ENCODE results near the gene SIX1.

The SIX1 gene

DNA sequence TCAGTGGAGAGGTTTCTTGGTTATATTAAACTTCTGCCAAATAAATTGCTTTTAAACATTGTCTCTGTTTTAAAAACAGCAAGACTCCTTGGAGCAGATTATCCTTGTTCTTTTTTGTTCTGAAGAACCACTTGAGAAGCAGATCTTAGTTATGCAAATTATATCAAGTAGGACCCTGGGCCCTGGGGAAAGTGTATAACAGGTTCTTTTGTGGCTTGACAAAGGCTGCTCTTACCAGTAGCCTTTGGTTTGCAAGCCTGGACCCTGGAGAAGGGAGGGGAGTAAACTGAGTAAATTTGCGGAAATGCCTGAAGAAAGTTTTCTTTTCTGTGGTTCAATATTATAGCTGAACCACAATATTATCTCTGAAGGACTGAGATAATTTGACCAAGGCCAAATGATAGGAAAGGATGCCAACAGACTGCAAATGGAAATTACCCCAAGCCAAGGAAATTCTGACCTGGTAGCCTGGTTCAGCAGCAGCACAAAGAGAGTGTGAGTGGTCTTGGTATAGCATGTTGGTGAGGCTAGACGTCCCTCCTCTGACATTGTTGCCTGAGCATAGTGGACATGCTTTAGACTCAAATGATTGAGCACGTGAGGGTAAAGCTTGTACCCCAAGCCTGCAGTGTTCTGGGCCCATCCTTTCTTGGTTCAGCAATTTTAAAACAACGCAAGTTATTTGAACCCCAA lies 30.4 kb upstream of the SIX1 start:
- H3K27me3 ChIP-seq (ENCODE audit: low read length): no peaks in the 10 kb centered on the region
- no peak overlapping the region for H3K27ac ChIP-seq (ENCODE audit: low read depth, low read length)
- no peaks in the 10 kb centered on the region for H3K9me3 ChIP-seq (ENCODE audit: insufficient read depth, low read length)
- TF ChIP-seq EZH2phosphoT487 (conservative IDR thresholded peaks at IDR 0.05; ENCODE audit: low read length): no peak
- TF ChIP-seq, protein P1, sequence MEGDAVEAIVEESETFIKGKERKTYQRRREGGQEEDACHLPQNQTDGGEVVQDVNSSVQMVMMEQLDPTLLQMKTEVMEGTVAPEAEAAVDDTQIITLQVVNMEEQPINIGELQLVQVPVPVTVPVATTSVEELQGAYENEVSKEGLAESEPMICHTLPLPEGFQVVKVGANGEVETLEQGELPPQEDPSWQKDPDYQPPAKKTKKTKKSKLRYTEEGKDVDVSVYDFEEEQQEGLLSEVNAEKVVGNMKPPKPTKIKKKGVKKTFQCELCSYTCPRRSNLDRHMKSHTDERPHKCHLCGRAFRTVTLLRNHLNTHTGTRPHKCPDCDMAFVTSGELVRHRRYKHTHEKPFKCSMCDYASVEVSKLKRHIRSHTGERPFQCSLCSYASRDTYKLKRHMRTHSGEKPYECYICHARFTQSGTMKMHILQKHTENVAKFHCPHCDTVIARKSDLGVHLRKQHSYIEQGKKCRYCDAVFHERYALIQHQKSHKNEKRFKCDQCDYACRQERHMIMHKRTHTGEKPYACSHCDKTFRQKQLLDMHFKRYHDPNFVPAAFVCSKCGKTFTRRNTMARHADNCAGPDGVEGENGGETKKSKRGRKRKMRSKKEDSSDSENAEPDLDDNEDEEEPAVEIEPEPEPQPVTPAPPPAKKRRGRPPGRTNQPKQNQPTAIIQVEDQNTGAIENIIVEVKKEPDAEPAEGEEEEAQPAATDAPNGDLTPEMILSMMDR (IDR thresholded peaks at IDR 0.05; ENCODE audit: insufficient read depth, low read length, poor library complexity, severe bottlenecking): no peak
- H3K4me2 ChIP-seq (ENCODE audit: low read depth, low read length, poor library complexity, severe bottlenecking): no peak overlapping the region
- H3K79me2 ChIP-seq (ENCODE audit: insufficient read depth, low read length): no peaks in the 10 kb centered on the region
- no peaks in the 10 kb centered on the region for H3K36me3 ChIP-seq (ENCODE audit: low read length)
- no peaks in the 10 kb centered on the region for H4K20me1 ChIP-seq (ENCODE audit: low read depth, low read length)
- H3K4me3 ChIP-seq (ENCODE audit: insufficient read depth, low read length, poor library complexity, severe bottlenecking): no peak overlapping the region
- no peak overlapping the region for H2AFZ ChIP-seq (ENCODE audit: low read depth, low read length, severe bottlenecking)
- no peaks in the 10 kb centered on the region for H3K9me2 ChIP-seq (replicated peaks; ENCODE audit: insufficient read depth, low read length)
- H3K9ac ChIP-seq (ENCODE audit: low read length): no peak overlapping the region
- no peaks in the 10 kb centered on the region for H3F3A ChIP-seq (ENCODE audit: insufficient read depth)

DNA sequence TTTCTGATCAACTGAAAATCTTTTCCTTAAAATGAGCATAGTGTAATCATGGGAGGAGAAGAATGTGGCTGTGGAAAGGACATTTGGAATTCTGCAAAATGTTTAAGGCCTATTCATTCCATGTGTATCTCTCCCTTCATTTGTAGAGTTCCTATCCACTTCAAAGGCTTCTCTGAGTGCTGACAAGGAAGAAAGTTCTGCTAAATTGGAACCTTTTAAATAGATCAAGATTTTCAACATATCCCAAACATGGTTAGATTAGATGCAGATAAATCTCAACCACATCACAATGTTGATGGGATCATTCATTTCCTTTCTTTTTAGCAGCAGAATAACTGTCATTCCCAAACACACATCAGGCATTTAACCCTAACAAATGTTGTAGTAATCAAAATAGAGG lies 28.4 kb upstream of the SIX1 start:
- Histone ChIP-seq H3K27ac (ENCODE audit: low read depth, low read length) (no peak overlapping the region), H3F3A (ENCODE audit: insufficient read depth) (no peaks in the 10 kb centered on the region), H3K36me3 (ENCODE audit: low read length) (no peaks in the 10 kb centered on the region), H3K4me2 (ENCODE audit: low read depth, low read length, poor library complexity, severe bottlenecking) (no peak overlapping the region), H3K79me2 (ENCODE audit: insufficient read depth, low read length) (no peaks in the 10 kb centered on the region), H3K9ac (ENCODE audit: low read length) (no peak overlapping the region), H3K9me2 (replicated peaks; ENCODE audit: insufficient read depth, low read length) (no peaks in the 10 kb centered on the region), H3K27me3 (ENCODE audit: low read length) (no peaks in the 10 kb centered on the region), H4K20me1 (ENCODE audit: low read depth, low read length) (no peaks in the 10 kb centered on the region), H2AFZ (ENCODE audit: low read depth, low read length, severe bottlenecking) (no peak overlapping the region), H3K9me3 (ENCODE audit: insufficient read depth, low read length) (no peaks in the 10 kb centered on the region), H3K4me3 (ENCODE audit: insufficient read depth, low read length, poor library complexity, severe bottlenecking) (no peak overlapping the region)
- TF ChIP-seq, protein P1 (IDR thresholded peaks at IDR 0.05; ENCODE audit: insufficient read depth, low read length, poor library complexity, severe bottlenecking): no peak
- no peak for TF ChIP-seq EZH2phosphoT487 (conservative IDR thresholded peaks at IDR 0.05; ENCODE audit: low read length)

DNA sequence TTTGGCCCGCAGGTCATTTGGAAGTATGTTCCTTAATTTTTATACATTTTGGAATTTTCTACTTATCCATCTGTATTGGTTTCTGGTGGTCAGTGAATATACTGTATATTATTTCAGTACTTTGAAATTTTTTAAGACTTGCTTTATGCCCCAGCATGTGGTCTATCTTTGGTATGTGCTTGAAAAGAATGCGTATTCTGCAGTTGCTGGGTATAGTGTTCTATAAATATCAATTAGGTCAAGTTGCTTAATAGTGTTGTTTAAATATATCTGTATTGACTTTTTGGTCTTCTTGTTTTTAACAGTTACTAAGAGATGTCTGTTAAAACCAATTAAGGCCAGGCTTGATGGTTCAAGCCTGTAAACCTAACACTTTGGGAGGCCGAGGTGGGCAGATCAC lies 21.7 kb upstream of the SIX1 start:
- no peaks in the 10 kb centered on the region for H3K9me2 ChIP-seq (replicated peaks; ENCODE audit: insufficient read depth, low read length)

More for the DNA sequence above, 21.7 kb upstream of the SIX1 start:
- no peaks in the 10 kb centered on the region for H3K9me3 ChIP-seq (ENCODE audit: insufficient read depth, low read length)
- H3K27ac ChIP-seq (ENCODE audit: low read depth, low read length): no peak overlapping the region
- no peaks in the 10 kb centered on the region for H3F3A ChIP-seq (ENCODE audit: insufficient read depth)
- no peaks in the 10 kb centered on the region for H3K36me3 ChIP-seq (ENCODE audit: low read length)
- no peak overlapping the region for H2AFZ ChIP-seq (ENCODE audit: low read depth, low read length, severe bottlenecking)
- H4K20me1 ChIP-seq (ENCODE audit: low read depth, low read length): no peaks in the 10 kb centered on the region
- TF ChIP-seq, protein P1 (IDR thresholded peaks at IDR 0.05; ENCODE audit: insufficient read depth, low read length, poor library complexity, severe bottlenecking): no peak
- TF ChIP-seq EZH2phosphoT487 (conservative IDR thresholded peaks at IDR 0.05; ENCODE audit: low read length): no peak
- no peak overlapping the region for H3K4me3 ChIP-seq (ENCODE audit: insufficient read depth, low read length, poor library complexity, severe bottlenecking)
- H3K27me3 ChIP-seq (ENCODE audit: low read length): no peaks in the 10 kb centered on the region
- no peak overlapping the region for H3K9ac ChIP-seq (ENCODE audit: low read length)
- H3K4me2 ChIP-seq (ENCODE audit: low read depth, low read length, poor library complexity, severe bottlenecking): no peak overlapping the region
- no peaks in the 10 kb centered on the region for H3K79me2 ChIP-seq (ENCODE audit: insufficient read depth, low read length)

Measured in SU-DHL-6 (cell line).